HCT116 (cell line): ENCODE results near the gene ERBB4.

Experiments
- CEBPB ChIP-seq: IDR thresholded peaks from 2 replicates; pipeline ENCODE4 v1.6.1; 2012; ENCODE audit warnings: low read depth
- CTCF ChIP-seq, 3 experiments: fragments of 200-600 bp in 1 of 3; sonication (generic) in 1 of 3; IDR thresholded peaks in 2 of 3; conservative IDR thresholded peaks in 1 of 3; 2 replicates each; pipeline ENCODE4 v1.5.1; 2012 to 2017; ENCODE audit warnings: low read depth in 2 of 3, low read length in 2 of 3, antibody characterized with exemption in 1 of 3, borderline replicate concordance in 1 of 3, control low read depth in 1 of 3, mild to moderate bottlenecking in 1 of 3, mixed read lengths in 1 of 3, mixed run types in 1 of 3, moderate library complexity in 1 of 3; ENCODE audit not compliant: insufficient read depth in 1 of 3
- EZH2 ChIP-seq: fragments of 200-600 bp; sonication (generic); IDR thresholded peaks from 2 replicates; pipeline ENCODE4 v1.6.1; 2017; ENCODE audit warnings: antibody characterized with exemption, mixed run types
- EZH2phosphoT487 ChIP-seq: fragments of 200-600 bp; IDR thresholded peaks from 2 replicates; pipeline ENCODE4 v1.6.1; 2018; ENCODE audit warnings: antibody characterized with exemption, borderline replicate concordance
- JUND ChIP-seq: IDR thresholded peaks from 2 replicates; pipeline ENCODE4 v1.6.1; 2012
- MAX ChIP-seq: IDR thresholded peaks from 2 replicates; pipeline ENCODE4 v1.6.1; 2012
- POLR2A ChIP-seq: IDR thresholded peaks from 2 replicates; pipeline ENCODE4 v1.7.0; 2011; ENCODE audit warnings: borderline replicate concordance; ENCODE audit not compliant: insufficient read depth, insufficient read length; ENCODE audit errors: extremely low read depth
- POLR2AphosphoS5 ChIP-seq: IDR thresholded peaks from 2 replicates; pipeline ENCODE4 v1.6.1; 2011; ENCODE audit warnings: mild to moderate bottlenecking, low read depth, low read length, moderate library complexity
- RAD21 ChIP-seq: IDR thresholded peaks from 2 replicates; pipeline ENCODE4 v1.6.1; 2012; ENCODE audit warnings: low read depth, mild to moderate bottlenecking
- SIN3A ChIP-seq: IDR thresholded peaks from 2 replicates; pipeline ENCODE4 v1.6.1; 2012; ENCODE audit warnings: low read depth
- SRF ChIP-seq: IDR thresholded peaks from 2 replicates; pipeline ENCODE4 v1.6.1; 2012; ENCODE audit warnings: low read depth

- TF ChIP-seq SIN3A, result no peak
- no peak for TF ChIP-seq CTCF (IDR thresholded peaks at IDR 0.05 in 2 of 3, conservative IDR thresholded peaks at IDR 0.05 in 1 of 3; ENCODE audit: borderline replicate concordance in 1 of 3, insufficient read depth in 1 of 3, low read depth in 2 of 3, low read length in 2 of 3)
- no peak for TF ChIP-seq EZH2
- no peak for TF ChIP-seq POLR2AphosphoS5
- no peak for TF ChIP-seq SRF
- TF ChIP-seq EZH2phosphoT487, result no peak
- TF ChIP-seq POLR2A, result no peak
- no peak for TF ChIP-seq RAD21
- TF ChIP-seq CEBPB, result no peak
- TF ChIP-seq JUND, result no peak
- TF ChIP-seq MAX, result no peak
Observed at GRCh38 chr2:212027681-212028628, 510.6 kb downstream of the ERBB4 start.
